ENCODE data around the gene PPP1R12C.
"Not testable (repeated sequence)": the region's sequence is repeated elsewhere in the genome, so short reads cannot be mapped to it uniquely, and the experiment has no call there.

Gene PPP1R12C

GRCh38 chr19:55160128-55160985, 42.9 kb upstream of the PPP1R12C start:
- TF ChIP-seq CTCF (IDR thresholded peaks at IDR 0.05; ENCODE audit: low read depth, low read length, missing control alignments), result peak; percentile 98
- DNase-seq (ENCODE audit: extremely low read depth, low read depth), result no peak
- no peak overlapping the region for H3K4me3 ChIP-seq (replicated peaks; ENCODE audit: low read depth, low read length)

GRCh38 chr19:55158848-55159749, 41.7 kb upstream of the PPP1R12C start:
- no peak for DNase-seq (ENCODE audit: extremely low read depth, low read depth)
- no peak for TF ChIP-seq CTCF (IDR thresholded peaks at IDR 0.05; ENCODE audit: low read depth, low read length, missing control alignments)
- H3K4me3 ChIP-seq (replicated peaks; ENCODE audit: low read depth, low read length), result no peak overlapping the region

- no peak for DNase-seq (ENCODE audit: extremely low read depth, low read depth)
- no peak for TF ChIP-seq CTCF (IDR thresholded peaks at IDR 0.05; ENCODE audit: low read depth, low read length, missing control alignments)
These were observed 41.0 kb upstream of the PPP1R12C start for GRCh38 chr19:55158423-55158822.

GRCh38 chr19:55157064-55157908, 39.8 kb upstream of the PPP1R12C start, which contains the start of gene TNNI3:
TNNI3 (minus strand) TSS chr19:55157732; CDS start chr19:55157589, 143 bp downstream.
- no peak within 1 kb of the TSS for H3K4me3 ChIP-seq (replicated peaks; ENCODE audit: low read depth, low read length)
- DNase-seq (ENCODE audit: extremely low read depth, low read depth), result no peak
- no peak for TF ChIP-seq CTCF (IDR thresholded peaks at IDR 0.05; ENCODE audit: low read depth, low read length, missing control alignments)

More at GRCh38 chr19:55158423-55158822, 41.0 kb upstream of the PPP1R12C start:
- no peak overlapping the region for H3K4me3 ChIP-seq (replicated peaks; ENCODE audit: low read depth, low read length)

- H3K4me3 ChIP-seq (replicated peaks; ENCODE audit: low read depth, low read length), result no peak overlapping the region
- DNase-seq (ENCODE audit: extremely low read depth, low read depth), result no peak
- TF ChIP-seq CTCF (IDR thresholded peaks at IDR 0.05; ENCODE audit: low read depth, low read length, missing control alignments), result no peak
These were observed 39.0 kb upstream of the PPP1R12C start for GRCh38 chr19:55156202-55157063.

- not testable (repeated sequence) for H3K4me3 ChIP-seq (replicated peaks; ENCODE audit: low read depth, low read length); DNase-seq (ENCODE audit: extremely low read depth, low read depth)
These were observed 38.3 kb upstream of the PPP1R12C start for GRCh38 chr19:55155784-55156183.
